H1 (cell line): ENCODE data around the gene TBC1D16. TPM values are rescaled to one million over a fixed set of nuclear protein-coding genes. Genes with fewer than 3 reads are reported as not detected.

Experiments used
- CTCF ChIA-PET: fragments of 300-600 bp; sonication (Branson Sonifier 250); formaldehyde crosslinking; loops from one replicate; lab custom pipeline; 2021; ENCODE audit not compliant: partially characterized antibody; lab: Charles Lee
- POLR2A ChIA-PET: fragments of 300-600 bp; sonication (Branson Sonifier 250); formaldehyde crosslinking; loops from one replicate; lab custom pipeline; 2021; ENCODE audit warnings: inconsistent platforms; ENCODE audit not compliant: partially characterized antibody; lab: Charles Lee
- DNase-seq, 2 experiments: peaks; one replicate each; pipeline versions ENCODE4 v3.0.0 to v3.0.0-alpha.2; 2010 to 2022; ENCODE audit warnings: low spot score in 2 of 2, low read depth in 1 of 2, mixed read lengths in 1 of 2
- FAIRE-seq: peaks from 2 replicates; lab custom pipeline; 2011; peaks lifted over from hg19 to GRCh38; lab: Jason Lieb, UNC
- H2AFZ ChIP-seq: 2 replicates; pipeline ENCODE4 v1.8.1; 2012; ENCODE audit warnings: low read length, inconsistent platforms
- H2AK5ac ChIP-seq: 2 replicates; pipeline ENCODE4 v1.6.1; 2013; ENCODE audit warnings: low read depth, low read length
- H2BK120ac ChIP-seq: replicated peaks from 2 replicates; pipeline ENCODE3; 2013; ENCODE audit warnings: low read depth, low read length, inconsistent platforms
- H2BK12ac ChIP-seq: 2 replicates; pipeline ENCODE4 v1.6.1; 2013; ENCODE audit warnings: low read depth, low read length
- H2BK15ac ChIP-seq: 2 replicates; pipeline ENCODE4 v1.6.1; 2013; ENCODE audit warnings: low read length
- H2BK20ac ChIP-seq: 2 replicates; pipeline ENCODE4 v1.6.1; 2013; ENCODE audit warnings: low read length
- H2BK5ac ChIP-seq: 2 replicates; pipeline ENCODE4 v1.6.1; 2013; ENCODE audit warnings: low read depth, low read length
- H3K14ac ChIP-seq: 2 replicates; pipeline ENCODE4 v1.6.1; 2013; ENCODE audit warnings: inconsistent platforms; ENCODE audit not compliant: insufficient read length
- H3K18ac ChIP-seq: 2 replicates; pipeline ENCODE4 v1.6.1; 2013; ENCODE audit warnings: low read length; ENCODE audit errors: extremely low read depth
- H3K23ac ChIP-seq: 2 replicates; pipeline ENCODE4 v1.6.1; 2013; ENCODE audit warnings: inconsistent platforms; ENCODE audit not compliant: insufficient read length
- H3K23me2 ChIP-seq: 2 replicates; pipeline ENCODE4 v1.6.1; 2013; ENCODE audit warnings: low read depth, low read length
- H3K27ac ChIP-seq: 2 replicates; pipeline ENCODE4 v1.6.1; 2011; ENCODE audit warnings: low read depth, low read length, inconsistent platforms
- H3K27me3 ChIP-seq, 4 experiments: replicated peaks in 1 of 4; 1 replicate in 1 of 4; 2 replicates in 3 of 4; pipeline versions ENCODE4 v1.6.1 to v1.8.1; 2011 to 2013; ENCODE audit warnings: low read length in 3 of 4, mild to moderate bottlenecking in 3 of 4, inconsistent platforms in 2 of 4, mixed read lengths in 2 of 4, moderate library complexity in 1 of 4; ENCODE audit not compliant: control insufficient read depth in 3 of 4, insufficient read depth in 3 of 4; ENCODE audit errors: extremely low read depth in 1 of 4
- H3K36me3 ChIP-seq, 4 experiments: 2 replicates each; pipeline versions ENCODE4 v1.6.1 to v1.8.1; 2011 to 2013; ENCODE audit warnings: mild to moderate bottlenecking in 4 of 4, low read length in 3 of 4, moderate library complexity in 2 of 4, control low read depth in 1 of 4, inconsistent platforms in 1 of 4; ENCODE audit not compliant: insufficient read depth in 4 of 4, control insufficient read depth in 2 of 4
- H3K4ac ChIP-seq: replicated peaks from 2 replicates; pipeline ENCODE3; 2013; ENCODE audit warnings: low read length, low read depth, mixed read lengths, inconsistent platforms; ENCODE audit not compliant: insufficient read length
- H3K4me1 ChIP-seq, 4 experiments: replicated peaks in 1 of 4; 1 replicate in 1 of 4; 2 replicates in 3 of 4; pipeline versions ENCODE4 v1.6.1 to v1.8.1; 2011 to 2013; ENCODE audit warnings: low read length in 3 of 4, inconsistent platforms in 2 of 4, mixed read lengths in 1 of 4; ENCODE audit not compliant: insufficient read depth in 4 of 4, control insufficient read depth in 3 of 4
- H3K4me2 ChIP-seq, 2 experiments: 2 replicates each; pipeline versions ENCODE4 v1.6.1 to v1.8.1; 2011 to 2013; ENCODE audit warnings: low read depth in 2 of 2, low read length in 2 of 2, control low read depth in 1 of 2, inconsistent platforms in 1 of 2, mild to moderate bottlenecking in 1 of 2; ENCODE audit not compliant: insufficient read depth in 1 of 2
- H3K4me3 ChIP-seq, 4 experiments: fragments of 200-600, 300-600 bp in 1 of 4; sonication (generic), shearing (Covaris generic), sonication (Bioruptor Twin) in 1 of 4; 2 replicates each; pipeline versions ENCODE4 v1.5.1 to v1.8.1; 2011 to 2016; ENCODE audit warnings: low read length in 4 of 4, low read depth in 3 of 4, control low read depth in 2 of 4, inconsistent platforms in 2 of 4, mild to moderate bottlenecking in 2 of 4, mixed read lengths in 1 of 4, moderate library complexity in 1 of 4; ENCODE audit not compliant: insufficient read depth in 2 of 4; ENCODE audit errors: extremely low read depth in 1 of 4
- H3K56ac ChIP-seq: replicated peaks from 2 replicates; pipeline ENCODE3; 2013; ENCODE audit warnings: low read depth, mild to moderate bottlenecking, mixed read lengths, low read length, inconsistent platforms; ENCODE audit not compliant: insufficient read length
- H3K79me1 ChIP-seq: 2 replicates; pipeline ENCODE4 v1.6.1; 2013; ENCODE audit warnings: low read depth, low read length, control low read depth
- H3K79me2 ChIP-seq, 2 experiments: 2 replicates each; pipeline versions ENCODE4 v1.6.1 to v1.8.1; 2012 to 2013; ENCODE audit warnings: low read length in 2 of 2, mild to moderate bottlenecking in 2 of 2, inconsistent platforms in 1 of 2; ENCODE audit not compliant: insufficient read depth in 2 of 2, control insufficient read depth in 1 of 2
- H3K9ac ChIP-seq, 4 experiments: replicated peaks in 1 of 4; 1 replicate in 1 of 4; 2 replicates in 3 of 4; pipeline versions ENCODE4 v1.6.1 to v1.8.1; 2011 to 2013; ENCODE audit warnings: low read depth in 3 of 4, low read length in 3 of 4, control low read depth in 2 of 4, mild to moderate bottlenecking in 2 of 4, moderate library complexity in 2 of 4, inconsistent platforms in 1 of 4; ENCODE audit errors: extremely low read depth in 1 of 4
- H3K9me3 ChIP-seq, 2 experiments: 2 replicates each; pipeline versions ENCODE4 v1.6.1 to v1.8.1; 2012 to 2013; ENCODE audit warnings: mild to moderate bottlenecking in 2 of 2, moderate library complexity in 2 of 2, control low read depth in 1 of 2, inconsistent platforms in 1 of 2, low read depth in 1 of 2, low read length in 1 of 2, mixed read lengths in 1 of 2; ENCODE audit not compliant: insufficient read depth in 2 of 2
- H4K20me1 ChIP-seq, 2 experiments: replicated peaks in 1 of 2; 2 replicates each; pipeline versions ENCODE3 to v1.8.1; 2011 to 2013; ENCODE audit warnings: inconsistent platforms in 2 of 2, low read length in 2 of 2, mild to moderate bottlenecking in 1 of 2; ENCODE audit not compliant: insufficient read depth in 2 of 2, control insufficient read depth in 1 of 2
- H4K5ac ChIP-seq: 2 replicates; pipeline ENCODE4 v1.6.1; 2013; ENCODE audit warnings: low read length, low read depth, mixed read lengths, inconsistent platforms; ENCODE audit not compliant: insufficient read length
- H4K8ac ChIP-seq: 2 replicates; pipeline ENCODE4 v1.8.0; 2013; ENCODE audit warnings: mild to moderate bottlenecking, moderate library complexity, low read length, inconsistent platforms; ENCODE audit not compliant: insufficient read depth; ENCODE audit errors: extremely low read depth
- H4K91ac ChIP-seq: replicated peaks from 2 replicates; pipeline ENCODE3; 2013; ENCODE audit warnings: low read length, mixed read lengths, inconsistent platforms; ENCODE audit not compliant: insufficient read length
- BCL11A ChIP-seq, 2 experiments: IDR thresholded peaks; one replicate each; pipeline ENCODE4 v1.6.1; 2011; ENCODE audit warnings: low read depth in 2 of 2, low read length in 2 of 2, mild to moderate bottlenecking in 2 of 2
- CBX8 ChIP-seq: fragments of 300-800, 300-1000 bp; sonication (generic); IDR thresholded peaks from 2 replicates; pipeline ENCODE4 v1.7.1; 2016; ENCODE audit warnings: low read depth, low read length, borderline replicate concordance
- CREB1 ChIP-seq: IDR thresholded peaks from 2 replicates; pipeline ENCODE4 v1.6.1; 2012; ENCODE audit warnings: inconsistent platforms
- GTF2F1 ChIP-seq: IDR thresholded peaks from 2 replicates; pipeline ENCODE4 v1.6.1; 2012; ENCODE audit warnings: low read depth, low read length, improper control_type of control experiment, borderline replicate concordance
- NANOG ChIP-seq: IDR thresholded peaks from 2 replicates; pipeline ENCODE4 v1.6.1; 2011; ENCODE audit warnings: low read length, low read depth, mild to moderate bottlenecking, inconsistent platforms; ENCODE audit not compliant: insufficient read depth, poor library complexity, severe bottlenecking
- RBBP5 ChIP-seq: IDR thresholded peaks from 2 replicates; pipeline ENCODE4 v1.7.1; 2012; ENCODE audit warnings: low read depth, mild to moderate bottlenecking, inconsistent platforms, low read length, moderate library complexity, borderline replicate concordance
- RXRA ChIP-seq: IDR thresholded peaks from 2 replicates; pipeline ENCODE4 v1.6.1; 2011; ENCODE audit warnings: low read depth, mild to moderate bottlenecking, low read length, moderate library complexity; ENCODE audit not compliant: insufficient read depth
- SP1 ChIP-seq: IDR thresholded peaks from 2 replicates; pipeline ENCODE4 v1.6.1; 2011; ENCODE audit warnings: low read depth, low read length
- SRF ChIP-seq: IDR thresholded peaks from 2 replicates; pipeline ENCODE4 v1.6.1; 2011; ENCODE audit warnings: mild to moderate bottlenecking, low read depth, low read length, moderate library complexity
- TAF1 ChIP-seq: IDR thresholded peaks from 2 replicates; pipeline ENCODE4 v1.6.1; 2011; ENCODE audit warnings: mild to moderate bottlenecking, low read depth, low read length
- TAF7 ChIP-seq: optimal IDR thresholded peaks from 2 replicates; pipeline ENCODE3; 2011; ENCODE audit warnings: low read depth, mild to moderate bottlenecking, inconsistent platforms, low read length, moderate library complexity, borderline replicate concordance
- WGBS, 2 experiments: shearing (Covaris generic) in 1 of 2; methylation state at CpG; one replicate each; pipeline versions ENCODE4 v1.1.6 to v1.1.7; 2013 to 2015; ENCODE audit warnings: low lambda C conversion rate in 2 of 2, mixed read lengths in 2 of 2, inconsistent platforms in 1 of 2, low coverage in 1 of 2, missing lambda C conversion rate in 1 of 2; ENCODE audit not compliant: insufficient replicate concordance in 2 of 2, insufficient coverage in 1 of 2, insufficient read length in 1 of 2; ENCODE audit errors: extremely low coverage in 1 of 2, missing lambda C conversion rate in 1 of 2; 5-methylcytosine and 5-hydroxymethylcytosine counted together
- polyA plus RNA-seq, 7 experiments: library from polyadenylated mRNA; depleted of rRNA in 3 of 7; stranded (reverse) in 5 of 7; unstranded in 2 of 7; fragments of >200 nt in 5 of 7; fragments of 200-250 nt in 2 of 7; gene quantifications; 1 replicate in 5 of 7; 2 replicates in 1 of 7; 4 replicates in 1 of 7; pipeline versions ENCODE4 v1.2.1 to v1.2.3, GENCODE V29; 2011 to 2013; ENCODE audit warnings: missing spikeins in 2 of 7, mixed read lengths in 2 of 7
- total RNA-seq: library from RNA; stranded (reverse); fragmentation: NEBNext Ultra II Directional; extraction: Animal tissue kit (Norgen Biotek cat#: 25700); gene quantifications from 2 replicates; pipeline ENCODE4 v1.2.1, GENCODE V29; 2021

TBC1D16 gene
- total and polyA plus RNA-seq, 2 of the 8 experiments (the other 6 are each of a cell fraction or from before 2014, with no cell fraction given) = 21.1 to 109 TPM

DNA sequence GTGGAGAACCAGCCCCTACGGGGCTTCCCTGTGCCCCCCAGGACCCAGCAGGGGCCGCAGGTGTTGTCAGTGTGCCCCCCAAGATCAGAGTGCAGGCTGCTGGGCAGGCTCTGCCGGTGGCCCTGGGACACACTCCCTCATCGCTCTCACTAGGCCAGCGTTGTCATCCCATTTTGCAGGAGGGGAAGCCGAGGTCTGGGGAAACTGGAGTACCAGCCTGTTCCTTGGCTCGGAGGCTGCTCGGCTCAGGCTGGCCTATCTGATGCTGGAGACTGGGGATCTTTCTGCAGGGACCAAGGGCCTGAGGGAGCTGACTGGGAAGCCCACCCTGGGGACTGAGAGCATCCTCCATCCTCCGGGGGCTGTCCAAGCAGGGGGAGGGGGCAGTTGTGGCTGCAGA lies 122.2 kb downstream of the TBC1D16 start:
- ChIA-PET CTCF (interaction anchor here (3.2 to 14.0 kb wide), 4 partner anchors 8 to 69 kb away, joined by 17 to 181 read pairs (median 26); partner anchors contain the start of gene CBX4), POLR2A (no interaction called here)
- H2BK5ac ChIP-seq = no peak overlapping the region
- no peak overlapping the region for H2BK15ac ChIP-seq
- no peaks in the 10 kb centered on the region for H3K36me3 ChIP-seq
- H4K20me1 ChIP-seq = peaks cover 0 to 2% of the 10 kb centered on the region in 2 experiments
- H2BK12ac ChIP-seq = no peak overlapping the region
- H3K79me2 ChIP-seq = no peaks in the 10 kb centered on the region
- no peak overlapping the region for H4K5ac ChIP-seq
- no peaks in the 10 kb centered on the region for H3K9me3 ChIP-seq
- H3K56ac ChIP-seq = no peak overlapping the region
- peaks cover 0 to 6% (median 4%) of the 10 kb centered on the region in 4 experiments; a peak in 5 of 7 replicates for H3K4me1 ChIP-seq
- H4K91ac ChIP-seq = no peak overlapping the region
- whole genome bisulfite sequencing, 2 experiments = 93% methylated on average over 9 of the region's 9 CpGs; no CpG with 5 or more reads in 1 of the 2 experiments
- H3K27ac ChIP-seq = no peak overlapping the region
- no peak overlapping the region; the same call in 1 of the 2 replicates for H4K8ac ChIP-seq
- no peak overlapping the region for H3K9ac ChIP-seq
- no peak overlapping the region for H3K4me2 ChIP-seq
- no peak for DNase-seq
- no peak overlapping the region for H2AK5ac ChIP-seq
- TF ChIP-seq CREB1 (no peak), SP1 (no peak), GTF2F1 (no peak), RBBP5 (no peak), CBX8 (no peak), RXRA (no peak), BCL11A (IDR thresholded peaks at IDR 0.05; ENCODE audit: low read depth in 2 of 2, low read length in 2 of 2) (no peak), SRF (no peak), NANOG (no peak), TAF7 (no peak), TAF1 (no peak)
- TF ChIP-seq, all 59 proteins: peak for 0
- H3K14ac ChIP-seq = no peak overlapping the region
- H3K18ac ChIP-seq = no peak overlapping the region
- H2BK120ac ChIP-seq = no peak overlapping the region
- H2BK20ac ChIP-seq = no peak overlapping the region
- H3K4me3 ChIP-seq = no peak overlapping the region
- H3K27me3 ChIP-seq = no peaks in the 10 kb centered on the region; a peak in 2 of 7 replicates
- no peak overlapping the region for H2AFZ ChIP-seq
- FAIRE-seq = no peak
- H3K23ac ChIP-seq = no peak overlapping the region
- no peak overlapping the region for H3K4ac ChIP-seq
- H3K79me1 ChIP-seq = no peaks in the 10 kb centered on the region
- no peaks in the 10 kb centered on the region for H3K23me2 ChIP-seq
